Right lobe of liver (tissue), 6 donors: ENCODE results near the gene PIWIL1. TPM values are rescaled to one million over a fixed set of nuclear protein-coding genes. Genes with fewer than 3 reads are reported as not detected.
A peak's percentile ranks its signal among the peaks of the same experiment; 100 is the strongest.

Experiments used
- ATAC-seq, 4 donors: fragments of 200-7000 bp; cut with Tn5 transposase; one replicate each; pipeline ENCODE4 v1.9.1; 2020; ENCODE audit warnings: mild to moderate bottlenecking in 4 of 4, moderate library complexity in 4 of 4
- DNase-seq, 3 donors: peaks; one replicate each; pipeline ENCODE4 v3.0.0-alpha.2; 2020
- H3K27ac ChIP-seq, 3 donors: fragments of 200-600 bp; one replicate each; pipeline ENCODE4 v1.8.0; 2022
- H3K27me3 ChIP-seq, 2 donors: fragments of 200-600 bp; one replicate each; pipeline ENCODE4 v1.8.0; 2022
- H3K36me3 ChIP-seq, 4 donors: fragments of 200-600 bp; sonication (generic) in 1 of 4; one replicate each; pipeline versions ENCODE4 v1.5.1 to v1.8.0; 2017 to 2022; ENCODE audit warnings: control low read depth in 1 of 4
- H3K4me1 ChIP-seq, 4 donors: fragments of 200-600 bp; sonication (generic) in 1 of 4; one replicate each; pipeline versions ENCODE4 v1.5.1 to v1.8.0; 2017 to 2022; ENCODE audit warnings: control low read depth in 1 of 4
- H3K4me3 ChIP-seq, 3 donors: fragments of 200-600 bp; one replicate each; pipeline ENCODE4 v1.8.0; 2022
- H3K9me3 ChIP-seq, 4 donors: fragments of 200-600 bp; sonication (generic) in 1 of 4; one replicate each; pipeline versions ENCODE4 v1.5.1 to v1.8.0; 2017 to 2022; ENCODE audit warnings: control low read depth in 1 of 4
- CTCF ChIP-seq, 4 donors: fragments of 200-600 bp in 3 of 4; fragments of 450-650 bp in 1 of 4; IDR thresholded peaks; one replicate each; pipeline versions ENCODE4 v1.5.1 to v1.8.0; 2016 to 2022; ENCODE audit warnings: antibody characterized with exemption in 4 of 4, mild to moderate bottlenecking in 2 of 4
- POLR2A ChIP-seq: fragments of 450-650 bp; IDR thresholded peaks from one replicate; pipeline ENCODE4 v1.6.1; 2017; ENCODE audit warnings: antibody characterized with exemption, mild to moderate bottlenecking
- WGBS: methylation state at CpG from one replicate; pipeline ENCODE4 v1.1.6; 2018; ENCODE audit warnings: low coverage, low lambda C conversion rate; ENCODE audit not compliant: insufficient coverage; ENCODE audit errors: missing lambda C conversion rate; 5-methylcytosine and 5-hydroxymethylcytosine counted together
- intact Hi-C, 2 donors: fragments of 100-400 bp; cut with DNase I; formaldehyde crosslinking; loops; one replicate each; pipeline versions ENCODE4 v1.11.2 to v1.14.1; 2022
- total RNA-seq, 6 experiments: library from RNA; depleted of rRNA in 2 of 6; stranded (reverse); fragments of >200 nt in 2 of 6; fragmentation: NEBNext Ultra II Directional in 3 of 6; extraction: Animal tissue kit (Norgen Biotek cat#: 25700) in 3 of 6; gene quantifications; one replicate each; pipeline versions ENCODE4 v1.1.0 to v1.2.4, GENCODE V29; 2016 to 2023
- donor health status: DM: no; HTN: yes; CAD: no.
- donor health status: DM: no; HTN: no; CAD: no.
- donor health status: DM: no; HTN: no; CAD: no.
- donor health status: DM: no; HTN: yes; CAD: no.
- donor health status: DM: no; HTN: yes; CAD: no.

PIWIL1 gene
- total RNA-seq, 6 experiments from 2014 or later, result not detected

- DNase-seq (no peak), ATAC-seq (no peak)
- Histone ChIP-seq H3K36me3 (no peaks in the 10 kb centered on the region), H3K27me3 (peaks cover 0 to 4% of the 10 kb centered on the region in 2 donors), H3K4me1 (no peaks in the 10 kb centered on the region), H3K4me3 (no peak overlapping the region), H3K9me3 (no peaks in the 10 kb centered on the region), H3K27ac (no peak overlapping the region)
- TF ChIP-seq CTCF (IDR thresholded peaks at IDR 0.05) (no peak), POLR2A (no peak)
- WGBS, result 62% methylated on average over 9 of the region's 13 CpGs
- intact Hi-C loops, result no loop called here
Observed at GRCh38 chr12:130375296-130376287, 37.9 kb downstream of the PIWIL1 start.

GRCh38 chr12:130382818-130383217, 45.1 kb downstream of the PIWIL1 start:
- no peak for TF ChIP-seq CTCF (IDR thresholded peaks at IDR 0.05)
- TF ChIP-seq POLR2A, result no peak
- DNase-seq (no peak), ATAC-seq (peak; percentile 68 to 80 (median 74))
- Histone ChIP-seq H3K9me3 (no peaks in the 10 kb centered on the region), H3K36me3 (no peaks in the 10 kb centered on the region), H3K27me3 (no peaks in the 10 kb centered on the region), H3K27ac (no peak overlapping the region), H3K4me3 (no peak overlapping the region), H3K4me1 (peaks cover 0 to 21% (median 6%) of the 10 kb centered on the region in 4 donors)
- intact Hi-C loops, result no loop called here
- 45% methylated on average over 2 of the region's 2 CpGs for WGBS

- DNase-seq (no peak), ATAC-seq (peak; percentile 56 to 92 (median 76))
- Histone ChIP-seq H3K27ac (no peak overlapping the region), H3K4me1 (peaks cover 0 to 21% (median 6%) of the 10 kb centered on the region in 4 donors), H3K36me3 (no peaks in the 10 kb centered on the region), H3K27me3 (no peaks in the 10 kb centered on the region), H3K9me3 (no peaks in the 10 kb centered on the region), H3K4me3 (no peak overlapping the region)
- intact Hi-C loops, result no loop called here
- no peak for TF ChIP-seq POLR2A
- no peak for TF ChIP-seq CTCF (IDR thresholded peaks at IDR 0.05)
- WGBS, result 20% methylated on average over 3 of the region's 3 CpGs
Observed at GRCh38 chr12:130384234-130384633, 46.5 kb downstream of the PIWIL1 start.

- DNase-seq, result no peak
- Histone ChIP-seq H3K9me3 (no peaks in the 10 kb centered on the region), H3K36me3 (no peaks in the 10 kb centered on the region), H3K4me3 (no peak overlapping the region), H3K27me3 (no peaks in the 10 kb centered on the region), H3K27ac (no peak overlapping the region), H3K4me1 (peaks cover 0 to 21% (median 6%) of the 10 kb centered on the region in 4 donors)
- 42% methylated on average over 4 of the region's 4 CpGs for WGBS
- peak; percentile 36 to 78 (median 60) for ATAC-seq
- no peak for TF ChIP-seq POLR2A
- no peak for TF ChIP-seq CTCF (IDR thresholded peaks at IDR 0.05)
- intact Hi-C loops, result no loop called here
Observed at GRCh38 chr12:130385193-130385592, 47.5 kb downstream of the PIWIL1 start.
